ENCODE data around the gene SKAP2.
A peak's percentile ranks its signal among the peaks of the same experiment; 100 is the strongest.

SKAP2 gene

GRCh38 chr7:26723129-26723528 is 141.3 kb downstream of the SKAP2 start:
- TF ChIP-seq, protein P1, sequence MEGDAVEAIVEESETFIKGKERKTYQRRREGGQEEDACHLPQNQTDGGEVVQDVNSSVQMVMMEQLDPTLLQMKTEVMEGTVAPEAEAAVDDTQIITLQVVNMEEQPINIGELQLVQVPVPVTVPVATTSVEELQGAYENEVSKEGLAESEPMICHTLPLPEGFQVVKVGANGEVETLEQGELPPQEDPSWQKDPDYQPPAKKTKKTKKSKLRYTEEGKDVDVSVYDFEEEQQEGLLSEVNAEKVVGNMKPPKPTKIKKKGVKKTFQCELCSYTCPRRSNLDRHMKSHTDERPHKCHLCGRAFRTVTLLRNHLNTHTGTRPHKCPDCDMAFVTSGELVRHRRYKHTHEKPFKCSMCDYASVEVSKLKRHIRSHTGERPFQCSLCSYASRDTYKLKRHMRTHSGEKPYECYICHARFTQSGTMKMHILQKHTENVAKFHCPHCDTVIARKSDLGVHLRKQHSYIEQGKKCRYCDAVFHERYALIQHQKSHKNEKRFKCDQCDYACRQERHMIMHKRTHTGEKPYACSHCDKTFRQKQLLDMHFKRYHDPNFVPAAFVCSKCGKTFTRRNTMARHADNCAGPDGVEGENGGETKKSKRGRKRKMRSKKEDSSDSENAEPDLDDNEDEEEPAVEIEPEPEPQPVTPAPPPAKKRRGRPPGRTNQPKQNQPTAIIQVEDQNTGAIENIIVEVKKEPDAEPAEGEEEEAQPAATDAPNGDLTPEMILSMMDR (IDR thresholded peaks at IDR 0.05; ENCODE audit: low read depth, low read length), result no peak

GRCh38 chr7:26721450-26721849 is 142.9 kb downstream of the SKAP2 start:
- DNase-seq (ENCODE audit: extremely low read depth, low read depth), result no peak
- TF ChIP-seq, protein P1 (IDR thresholded peaks at IDR 0.05; ENCODE audit: low read depth, low read length), result no peak

More at GRCh38 chr7:26723129-26723528, 141.3 kb downstream of the SKAP2 start:
- DNase-seq (ENCODE audit: extremely low read depth, low read depth), result no peak

- DNase-seq (ENCODE audit: extremely low read depth, low read depth), result no peak
- TF ChIP-seq, protein P1 (IDR thresholded peaks at IDR 0.05; ENCODE audit: low read depth, low read length), result no peak
These were observed 146.3 kb downstream of the SKAP2 start for GRCh38 chr7:26718063-26718462.

DNA sequence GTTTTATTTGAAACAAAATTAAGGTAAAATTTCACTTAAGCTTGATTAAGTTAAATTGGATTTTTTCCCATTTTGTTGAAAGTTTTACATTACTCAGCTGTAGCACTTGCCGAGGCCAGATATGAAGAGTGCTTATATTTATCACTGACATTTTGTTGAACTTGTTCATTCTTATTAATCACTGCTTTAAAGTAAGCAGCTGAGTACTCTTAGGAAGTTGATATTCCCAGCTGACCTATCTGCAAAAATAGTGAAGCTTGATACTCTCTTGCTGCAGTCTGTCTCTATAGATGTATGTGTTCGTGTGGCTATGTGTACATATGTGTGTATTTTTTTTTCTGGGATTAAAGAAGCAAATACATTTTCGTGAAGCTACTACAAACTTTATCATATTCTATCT is 150.0 kb downstream of the SKAP2 start:
- DNase-seq (ENCODE audit: extremely low read depth, low read depth), result no peak
- TF ChIP-seq, protein P1 (IDR thresholded peaks at IDR 0.05; ENCODE audit: low read depth, low read length), result no peak

GRCh38 chr7:26714006-26714405 is 150.4 kb downstream of the SKAP2 start:
- no peak for DNase-seq (ENCODE audit: extremely low read depth, low read depth)
- TF ChIP-seq, protein P1 (IDR thresholded peaks at IDR 0.05; ENCODE audit: low read depth, low read length), result no peak

DNA sequence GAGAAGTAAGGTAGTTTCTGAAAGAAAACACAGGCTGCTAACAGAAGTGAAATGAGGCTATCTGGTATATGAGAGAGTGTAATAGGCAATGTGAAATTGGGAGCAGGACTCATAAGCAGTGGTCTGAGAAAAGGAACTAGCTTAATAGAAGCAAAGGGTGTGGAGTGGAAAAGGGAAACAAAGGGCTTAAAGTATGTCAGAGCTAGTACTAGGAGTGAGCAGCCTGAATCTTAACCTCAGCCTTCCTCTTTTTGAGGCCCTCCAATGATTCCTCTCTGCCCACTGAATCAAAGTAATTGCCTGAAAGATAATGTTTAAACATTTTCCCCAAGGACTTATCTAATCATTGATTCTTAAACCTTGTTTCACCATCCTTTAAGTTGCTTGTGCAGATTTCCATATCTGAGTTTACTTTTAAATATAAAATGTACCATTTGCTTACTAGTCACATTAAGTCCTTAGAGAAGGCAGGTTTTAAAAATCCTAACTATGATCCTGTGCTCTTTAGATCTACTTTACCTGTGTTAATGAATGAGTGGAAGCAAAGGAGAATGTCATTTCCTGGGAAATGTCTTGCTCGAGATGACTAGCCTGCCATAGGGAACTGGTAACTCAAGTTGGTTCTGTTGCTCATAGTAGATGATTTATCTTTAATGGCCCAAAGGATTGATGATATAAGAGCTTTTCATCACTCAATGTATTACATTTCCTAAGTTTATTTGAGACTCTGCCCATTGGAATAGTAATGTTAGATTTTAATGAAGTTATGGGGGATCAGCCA is 155.0 kb downstream of the SKAP2 start:
- TF ChIP-seq, protein P1 (IDR thresholded peaks at IDR 0.05; ENCODE audit: low read depth, low read length), result no peak
- DNase-seq (ENCODE audit: extremely low read depth, low read depth), result no peak

GRCh38 chr7:26705567-26705966 is 158.8 kb downstream of the SKAP2 start:
- peak; percentile 84 for DNase-seq (ENCODE audit: extremely low read depth, low read depth)
- TF ChIP-seq, protein P1 (IDR thresholded peaks at IDR 0.05; ENCODE audit: low read depth, low read length), result no peak
